Subcutaneous abdominal adipose tissue (tissue), 5 donors: ENCODE data around the gene TBC1D14.

Source experiments
- H3K27ac ChIP-seq: one replicate; pipeline ENCODE4 v1.7.0; 2013; ENCODE audit warnings: low read depth, mild to moderate bottlenecking, inconsistent platforms, low read length, moderate library complexity
- H3K27me3 ChIP-seq, 5 donors: one replicate each; pipeline ENCODE4 v1.7.0; 2013; ENCODE audit warnings: low read length in 5 of 5, inconsistent platforms in 1 of 5; ENCODE audit not compliant: control insufficient read depth in 5 of 5, insufficient read depth in 4 of 5
- H3K36me3 ChIP-seq, 5 donors: one replicate each; pipeline ENCODE4 v1.7.0; 2013; ENCODE audit warnings: low read length in 5 of 5; ENCODE audit not compliant: control insufficient read depth in 5 of 5, insufficient read depth in 5 of 5
- H3K4me1 ChIP-seq, 5 donors: one replicate each; pipeline ENCODE4 v1.7.0; 2013; ENCODE audit warnings: low read length in 5 of 5, mild to moderate bottlenecking in 3 of 5, moderate library complexity in 1 of 5; ENCODE audit not compliant: control insufficient read depth in 5 of 5, insufficient read depth in 5 of 5
- H3K4me3 ChIP-seq, 5 donors: one replicate each; pipeline ENCODE4 v1.7.0; 2013; ENCODE audit warnings: low read length in 5 of 5, low read depth in 1 of 5
- H3K9ac ChIP-seq, 5 donors: one replicate each; pipeline ENCODE4 v1.7.0; 2013; ENCODE audit warnings: low read length in 5 of 5, mild to moderate bottlenecking in 4 of 5, moderate library complexity in 3 of 5
- H3K9me3 ChIP-seq, 5 donors: one replicate each; pipeline ENCODE4 v1.7.0; 2013; ENCODE audit warnings: low read length in 5 of 5; ENCODE audit not compliant: control insufficient read depth in 5 of 5
- donor health status: healthy.
- donor health status: healthy.
- donor health status: healthy.
- donor health status: healthy.
- donor health status: healthy.

TBC1D14 gene

GRCh38 chr4:6916069-6916586 is 6.5 kb downstream of the TBC1D14 start:
- Histone ChIP-seq H3K27ac (no peak overlapping the region), H3K9ac (no peak overlapping the region)

GRCh38 chr4:6916587-6917460 is 7.2 kb downstream of the TBC1D14 start:
- Histone ChIP-seq H3K9me3 (no peaks in the 10 kb centered on the region), H3K9ac (peak overlapping the region in 3 of 5 donors; percentile 1 to 41 (median 10)), H3K27ac (peak overlapping the region; percentile 37), H3K4me3 (peak overlapping the region in 1 of 5 donors; percentile 3), H3K27me3 (no peaks in the 10 kb centered on the region), H3K4me1 (peaks cover 4 to 61% (median 29%) of the 10 kb centered on the region in 5 donors), H3K36me3 (no peaks in the 10 kb centered on the region)

More at GRCh38 chr4:6916069-6916586, 6.5 kb downstream of the TBC1D14 start:
- H3K36me3 ChIP-seq = no peaks in the 10 kb centered on the region
- no peaks in the 10 kb centered on the region for H3K27me3 ChIP-seq
- no peak overlapping the region for H3K4me3 ChIP-seq
- H3K9me3 ChIP-seq = no peaks in the 10 kb centered on the region
- H3K4me1 ChIP-seq = peaks cover 4 to 68% (median 29%) of the 10 kb centered on the region in 5 donors

- Histone ChIP-seq H3K27ac (peak overlapping the region; percentile 37), H3K36me3 (no peaks in the 10 kb centered on the region), H3K4me3 (peak overlapping the region in 1 of 5 donors; percentile 3), H3K27me3 (no peaks in the 10 kb centered on the region), H3K9ac (peak overlapping the region in 3 of 5 donors; percentile 1 to 41 (median 10)), H3K9me3 (no peaks in the 10 kb centered on the region), H3K4me1 (peaks cover 4 to 57% (median 27%) of the 10 kb centered on the region in 5 donors)
Measured at GRCh38 chr4:6917461-6918271, 8.0 kb downstream of the TBC1D14 start.

- Histone ChIP-seq H3K4me1 (peaks cover 4 to 50% (median 26%) of the 10 kb centered on the region in 5 donors), H3K9ac (no peak overlapping the region), H3K27me3 (no peaks in the 10 kb centered on the region), H3K27ac (peak overlapping the region; percentile 37), H3K36me3 (peaks cover 0 to 2% (median under 1%) of the 10 kb centered on the region in 5 donors), H3K9me3 (no peaks in the 10 kb centered on the region), H3K4me3 (no peak overlapping the region)
Measured at GRCh38 chr4:6918338-6918737, 8.7 kb downstream of the TBC1D14 start.

- Histone ChIP-seq H3K36me3 (peaks cover 0 to 16% (median 15%) of the 10 kb centered on the region in 5 donors), H3K9me3 (no peaks in the 10 kb centered on the region), H3K4me1 (peaks cover 5 to 60% (median 37%) of the 10 kb centered on the region in 5 donors), H3K27ac (no peak overlapping the region), H3K4me3 (no peak overlapping the region), H3K27me3 (no peaks in the 10 kb centered on the region), H3K9ac (no peak overlapping the region)
Measured at GRCh38 chr4:6920171-6920570, 10.5 kb downstream of the TBC1D14 start.

- no peak overlapping the region for H3K27ac ChIP-seq
- no peaks in the 10 kb centered on the region for H3K9me3 ChIP-seq
- no peak overlapping the region for H3K9ac ChIP-seq
- H3K27me3 ChIP-seq = no peaks in the 10 kb centered on the region
- H3K4me1 ChIP-seq = peaks cover 4 to 59% (median 32%) of the 10 kb centered on the region in 5 donors
- no peak overlapping the region for H3K4me3 ChIP-seq
- H3K36me3 ChIP-seq = peaks cover 0 to 16% (median 15%) of the 10 kb centered on the region in 5 donors
Measured at GRCh38 chr4:6923507-6923906, 13.9 kb downstream of the TBC1D14 start.

- H3K36me3 ChIP-seq = peaks cover 0 to 17% (median 15%) of the 10 kb centered on the region in 5 donors
- peak overlapping the region in 1 of 5 donors; percentile 26 for H3K4me3 ChIP-seq
- H3K27me3 ChIP-seq = no peaks in the 10 kb centered on the region
- H3K9me3 ChIP-seq = no peaks in the 10 kb centered on the region
- peaks cover 4 to 63% (median 37%) of the 10 kb centered on the region in 5 donors for H3K4me1 ChIP-seq
- no peak overlapping the region for H3K9ac ChIP-seq
- no peak overlapping the region for H3K27ac ChIP-seq
Measured at GRCh38 chr4:6924361-6924779, 14.7 kb downstream of the TBC1D14 start.

- no peak overlapping the region for H3K9ac ChIP-seq
- peak overlapping the region; percentile 25 for H3K27ac ChIP-seq
- H3K9me3 ChIP-seq = no peaks in the 10 kb centered on the region
- H3K4me3 ChIP-seq = no peak overlapping the region
- H3K36me3 ChIP-seq = peaks cover 0 to 17% (median 15%) of the 10 kb centered on the region in 5 donors
- peaks cover 4 to 68% (median 46%) of the 10 kb centered on the region in 5 donors for H3K4me1 ChIP-seq
- H3K27me3 ChIP-seq = no peaks in the 10 kb centered on the region
Measured at GRCh38 chr4:6925357-6925836, 15.8 kb downstream of the TBC1D14 start.

- H3K27me3 ChIP-seq = no peaks in the 10 kb centered on the region
- H3K27ac ChIP-seq = peak overlapping the region; percentile 25
- H3K9me3 ChIP-seq = no peaks in the 10 kb centered on the region
- peaks cover 4 to 69% (median 46%) of the 10 kb centered on the region in 5 donors for H3K4me1 ChIP-seq
- H3K9ac ChIP-seq = no peak overlapping the region
- peaks cover 0 to 17% (median 15%) of the 10 kb centered on the region in 5 donors for H3K36me3 ChIP-seq
- H3K4me3 ChIP-seq = no peak overlapping the region
Measured at GRCh38 chr4:6926081-6926480, 16.5 kb downstream of the TBC1D14 start.
